NT2/D1 (cell line): Measurements from ENCODE around the gene PLD4.

ENCODE experiments used
- DNase-seq: peaks from one replicate; pipeline ENCODE4 v3.0.0-alpha.2; 2011; ENCODE audit warnings: low read depth, low spot score
- H3K27me3 ChIP-seq: 2 replicates; pipeline ENCODE4 v1.6.0; 2011; ENCODE audit warnings: mild to moderate bottlenecking; ENCODE audit not compliant: insufficient read length, insufficient read depth
- H3K36me3 ChIP-seq: 2 replicates; pipeline ENCODE4 v1.6.1; 2011; ENCODE audit warnings: mild to moderate bottlenecking, low read length, mixed read lengths; ENCODE audit not compliant: insufficient read depth, insufficient read length
- H3K4me1 ChIP-seq: 2 replicates; pipeline ENCODE4 v1.5.1; 2011; ENCODE audit not compliant: insufficient read depth, insufficient read length
- H3K4me3 ChIP-seq: 2 replicates; pipeline ENCODE4 v1.5.1; 2011; ENCODE audit warnings: low read depth; ENCODE audit not compliant: insufficient read length
- H3K9ac ChIP-seq: 2 replicates; pipeline ENCODE4 v1.6.0; 2011; ENCODE audit warnings: low read depth; ENCODE audit not compliant: insufficient read length
- H3K9me3 ChIP-seq: 2 replicates; pipeline ENCODE4 v1.5.1; 2011; ENCODE audit warnings: mild to moderate bottlenecking, low read length; ENCODE audit not compliant: insufficient read depth
- SUZ12 ChIP-seq: IDR thresholded peaks from 2 replicates; pipeline ENCODE4 v1.6.1; 2011; ENCODE audit not compliant: insufficient read length, insufficient read depth; ENCODE audit errors: extremely low read depth
- YY1 ChIP-seq: IDR thresholded peaks from 2 replicates; pipeline ENCODE4 v1.6.1; 2011; ENCODE audit not compliant: insufficient read length, insufficient read depth
- ZNF274 ChIP-seq: IDR thresholded peaks from 2 replicates; pipeline ENCODE4 v1.6.1; 2011; ENCODE audit warnings: mild to moderate bottlenecking, low read depth, low read length

Gene PLD4

GRCh38 chr14:104924421-104925213 lies at the start of gene PLD4:
PLD4 (plus strand) TSS chr14:104924879; CDS start chr14:104927141, 2,262 bp downstream.
- Histone ChIP-seq H3K4me1 (peaks cover 15% of the 10 kb centered on the region), H3K9ac (no peak within 1 kb of the TSS), H3K36me3 (no peaks in the 10 kb centered on the region), H3K27me3 (no peaks in the 10 kb centered on the region), H3K9me3 (peaks cover 9% of the 10 kb centered on the region; the same call in 1 of the 2 replicates), H3K4me3 (no peak within 1 kb of the TSS)
- no peak for TF ChIP-seq YY1
- TF ChIP-seq ZNF274 = no peak
- TF ChIP-seq SUZ12 = no peak
- no peak for DNase-seq

DNA sequence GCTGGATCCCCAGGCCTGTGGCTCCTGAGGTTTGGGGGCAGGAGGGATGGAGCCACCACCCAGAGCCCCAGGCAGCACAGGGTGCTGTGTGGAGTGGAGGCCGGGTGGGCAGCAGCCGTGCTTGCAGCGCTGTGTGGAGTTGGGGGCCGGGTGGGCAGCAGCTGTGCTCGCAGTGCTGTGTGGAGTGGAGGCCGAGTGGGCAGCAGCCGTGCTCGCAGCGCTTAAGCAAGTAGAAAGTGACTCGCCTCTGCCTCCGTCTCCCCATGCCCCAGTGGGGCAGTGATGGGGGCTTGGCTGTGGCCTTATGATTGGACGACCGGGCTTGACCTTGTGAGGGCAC lies 49.3 kb upstream of the PLD4 start:
- peaks cover 10% of the 10 kb centered on the region for H3K36me3 ChIP-seq

DNA sequence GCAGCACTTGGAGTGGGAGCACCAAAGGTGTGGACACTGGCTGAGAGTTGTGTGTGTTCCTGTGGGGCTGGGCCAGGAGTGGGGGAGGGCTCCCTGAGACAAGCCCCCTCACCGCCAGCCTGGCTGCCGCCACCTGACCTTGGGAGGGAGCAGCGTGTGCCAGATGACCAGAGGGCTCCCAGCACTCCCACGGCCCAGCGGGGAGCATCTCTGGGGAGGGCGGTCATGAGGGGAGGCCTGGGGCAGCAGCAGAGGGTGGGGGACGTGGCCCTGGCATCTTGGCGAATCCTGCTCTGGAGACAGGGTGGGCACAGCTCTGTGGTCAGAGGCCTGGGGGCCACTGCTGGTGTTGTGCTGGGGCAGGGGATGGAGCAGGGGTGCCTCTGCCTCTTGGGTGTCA lies 48.9 kb upstream of the PLD4 start:
- peaks cover 14% of the 10 kb centered on the region for H3K36me3 ChIP-seq
- DNase-seq = no peak
- H3K9ac ChIP-seq = no peak overlapping the region
- H3K27me3 ChIP-seq = no peaks in the 10 kb centered on the region
- no peaks in the 10 kb centered on the region for H3K9me3 ChIP-seq
- TF ChIP-seq ZNF274 = no peak
- no peak for TF ChIP-seq YY1
- no peak for TF ChIP-seq SUZ12
- peaks cover 23% of the 10 kb centered on the region for H3K4me1 ChIP-seq
- no peak overlapping the region for H3K4me3 ChIP-seq

More for the DNA sequence above, 49.3 kb upstream of the PLD4 start:
- H3K4me3 ChIP-seq = no peak overlapping the region
- no peaks in the 10 kb centered on the region for H3K27me3 ChIP-seq
- H3K9ac ChIP-seq = no peak overlapping the region
- H3K4me1 ChIP-seq = peaks cover 23% of the 10 kb centered on the region
- no peak for DNase-seq
- TF ChIP-seq ZNF274 (no peak), SUZ12 (no peak), YY1 (no peak)
- H3K9me3 ChIP-seq = no peaks in the 10 kb centered on the region

DNA sequence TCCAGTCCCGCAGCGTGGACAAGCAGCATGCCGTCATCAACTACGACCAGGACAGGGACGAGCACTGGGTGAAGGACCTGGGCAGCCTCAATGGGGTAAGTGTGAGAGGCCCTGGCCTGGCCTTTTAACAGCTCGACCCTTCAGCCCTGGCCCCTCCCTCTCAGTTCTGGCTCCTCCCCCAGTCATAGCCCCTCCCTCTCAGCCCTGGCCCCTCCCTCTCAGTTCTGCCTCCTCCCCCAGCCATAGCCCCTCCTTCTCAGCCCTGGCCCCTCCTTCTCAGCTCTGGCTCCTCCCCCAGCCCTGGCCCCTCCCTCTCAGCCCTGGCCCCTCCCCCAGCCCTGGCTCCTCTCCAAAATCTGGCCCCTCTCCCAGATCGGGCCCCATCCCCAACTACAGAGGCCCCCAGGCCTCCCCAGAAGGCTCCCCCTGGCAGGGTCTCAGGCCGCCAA lies 48.4 kb upstream of the PLD4 start:
- Histone ChIP-seq H3K9me3 (no peaks in the 10 kb centered on the region), H3K4me1 (peaks cover 23% of the 10 kb centered on the region), H3K4me3 (no peak overlapping the region), H3K36me3 (peaks cover 15% of the 10 kb centered on the region), H3K9ac (no peak overlapping the region), H3K27me3 (no peaks in the 10 kb centered on the region)
- no peak for DNase-seq
- no peak for TF ChIP-seq SUZ12
- no peak for TF ChIP-seq YY1

DNA sequence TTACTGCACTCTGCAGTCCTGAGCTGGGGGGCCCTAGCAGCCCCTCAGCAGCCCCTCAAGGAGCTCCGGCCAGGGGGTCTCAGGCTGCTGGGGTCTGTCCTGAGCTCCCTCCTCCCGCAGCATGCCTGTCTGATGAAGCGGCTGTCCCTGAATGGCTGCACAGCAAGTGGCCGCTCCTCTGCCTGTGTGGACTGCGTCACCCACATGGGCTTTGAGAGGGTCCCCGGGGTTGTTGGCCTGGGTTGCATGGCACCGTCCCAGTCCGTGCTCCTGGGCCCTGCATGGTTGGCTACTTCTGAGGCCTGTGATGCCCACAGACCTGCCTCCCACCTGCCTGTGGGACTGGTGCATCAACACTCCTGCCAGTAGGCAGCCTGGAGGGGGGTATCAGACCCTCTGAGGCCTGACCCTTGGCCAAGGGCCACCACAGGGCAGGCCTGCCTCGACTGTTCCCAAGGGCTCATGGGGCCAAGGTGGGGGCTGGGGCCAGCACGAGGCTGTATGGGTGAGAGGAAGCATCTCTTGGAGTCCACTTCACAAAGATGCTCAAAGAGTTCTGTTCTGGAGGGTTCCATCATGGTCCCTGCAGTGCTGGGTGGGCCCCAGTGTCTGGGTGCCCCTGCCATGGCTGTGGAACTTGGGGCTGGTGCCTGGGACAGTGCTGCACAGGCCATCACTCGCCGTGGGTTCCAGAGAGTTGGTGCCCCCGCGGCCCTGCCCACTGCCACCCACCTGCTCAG lies 47.4 kb upstream of the PLD4 start:
- Histone ChIP-seq H3K27me3 (no peaks in the 10 kb centered on the region), H3K9ac (peak overlapping the region; percentile 3), H3K4me3 (no peak overlapping the region), H3K36me3 (peaks cover 15% of the 10 kb centered on the region), H3K4me1 (peaks cover 22% of the 10 kb centered on the region), H3K9me3 (no peaks in the 10 kb centered on the region)
- no peak for DNase-seq
- no peak for TF ChIP-seq YY1
- no peak for TF ChIP-seq SUZ12
- no peak for TF ChIP-seq ZNF274

DNA sequence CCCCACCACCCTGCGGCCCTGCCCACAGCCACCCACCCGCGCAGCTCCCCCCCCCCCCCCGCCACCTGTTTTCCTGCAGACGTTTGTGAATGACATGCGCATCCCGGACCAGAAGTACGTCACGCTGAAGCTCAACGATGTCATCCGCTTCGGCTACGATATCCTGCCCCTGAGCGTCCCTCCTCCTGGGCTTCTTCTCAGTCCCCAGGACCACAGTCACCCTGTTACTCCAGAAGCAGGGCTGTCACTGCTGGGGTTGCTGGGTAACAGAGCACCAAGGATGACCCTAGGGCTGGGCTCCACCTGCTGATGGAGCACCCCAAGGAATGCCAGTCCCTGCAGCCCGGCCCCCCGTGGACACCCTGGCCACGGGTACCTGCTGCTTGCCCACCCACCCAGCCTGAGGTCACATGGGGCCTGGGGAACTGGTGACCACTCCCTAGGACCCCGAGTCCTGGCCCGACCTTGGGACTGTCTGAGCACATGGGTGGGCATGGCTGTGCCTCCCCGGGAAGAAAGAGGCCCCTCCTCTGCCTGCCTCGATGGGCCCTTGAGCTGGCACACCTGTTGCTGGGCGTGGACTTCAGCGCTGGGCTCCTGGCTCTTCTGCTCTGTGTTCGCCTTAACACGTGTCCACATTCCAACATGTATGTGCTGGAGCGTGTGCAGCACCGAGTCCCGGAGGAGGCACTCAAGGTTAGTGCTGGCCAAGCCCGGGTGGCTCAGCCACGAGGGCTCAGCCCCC lies 46.7 kb upstream of the PLD4 start:
- no peak overlapping the region for H3K4me3 ChIP-seq
- H3K9me3 ChIP-seq = no peaks in the 10 kb centered on the region
- no peak for TF ChIP-seq ZNF274
- no peak for TF ChIP-seq SUZ12
- no peak for TF ChIP-seq YY1
- H3K4me1 ChIP-seq = peaks cover 22% of the 10 kb centered on the region
- DNase-seq = no peak
- no peak overlapping the region for H3K9ac ChIP-seq
- no peaks in the 10 kb centered on the region for H3K27me3 ChIP-seq
- peaks cover 17% of the 10 kb centered on the region for H3K36me3 ChIP-seq
